Muscle layer of colon (tissue), 2 donors: ENCODE data around the gene PRAMEF14.
"Not testable (repeated sequence)": the region's sequence is repeated elsewhere in the genome, so short reads cannot be mapped to it uniquely, and the experiment has no call there.

Experiments used
- H3K27ac ChIP-seq: one replicate; pipeline ENCODE4 v1.7.0; 2013; ENCODE audit warnings: low read depth, mild to moderate bottlenecking, low read length, moderate library complexity
- H3K27me3 ChIP-seq, 2 donors: one replicate each; pipeline ENCODE4 v1.7.0; 2013; ENCODE audit warnings: low read length in 2 of 2, mild to moderate bottlenecking in 2 of 2; ENCODE audit not compliant: insufficient read depth in 2 of 2, control insufficient read depth in 1 of 2
- H3K36me3 ChIP-seq: one replicate; pipeline ENCODE4 v1.7.0; 2013; ENCODE audit warnings: mild to moderate bottlenecking, low read length; ENCODE audit not compliant: insufficient read depth
- H3K4me1 ChIP-seq: one replicate; pipeline ENCODE4 v1.7.0; 2013; ENCODE audit warnings: mild to moderate bottlenecking, low read length; ENCODE audit not compliant: insufficient read depth
- H3K4me3 ChIP-seq, 2 donors: one replicate each; pipeline ENCODE4 v1.7.0; 2013; ENCODE audit warnings: low read length in 2 of 2, low read depth in 1 of 2, mild to moderate bottlenecking in 1 of 2, moderate library complexity in 1 of 2
- H3K9ac ChIP-seq: one replicate; pipeline ENCODE4 v1.7.0; 2013; ENCODE audit warnings: low read length
- H3K9me3 ChIP-seq: one replicate; pipeline ENCODE4 v1.7.0; 2013; ENCODE audit warnings: mild to moderate bottlenecking, low read length
- donor health status: abdominal sarcoma.
- donor health status: Adenocarcinoma of cecum.

The PRAMEF14 gene

GRCh38 chr1:13353476-13353875 is 6.5 kb upstream of the PRAMEF14 start:
- not testable (repeated sequence) for H3K27ac ChIP-seq, H3K9ac ChIP-seq, H3K4me1 ChIP-seq, H3K4me3 ChIP-seq, H3K9me3 ChIP-seq, H3K27me3 ChIP-seq, H3K36me3 ChIP-seq

GRCh38 chr1:13342496-13342895 is 4.4 kb downstream of the PRAMEF14 start:
- H3K4me3 ChIP-seq, H3K36me3 ChIP-seq, H3K27ac ChIP-seq, H3K9me3 ChIP-seq, H3K9ac ChIP-seq, H3K27me3 ChIP-seq, H3K4me1 ChIP-seq: not testable (repeated sequence)

GRCh38 chr1:13315281-13315680 is 31.7 kb downstream of the PRAMEF14 start, which contains the start of gene PRAMEF15:
Gene PRAMEF15, plus strand, starts transcription at chr1:13315581. Its CDS starts 2,827 bp downstream, at chr1:13318408.
- H3K9me3 ChIP-seq, H3K27ac ChIP-seq, H3K4me3 ChIP-seq, H3K4me1 ChIP-seq, H3K27me3 ChIP-seq, H3K9ac ChIP-seq, H3K36me3 ChIP-seq: not testable (repeated sequence)

GRCh38 chr1:13303239-13303638 is 43.7 kb downstream of the PRAMEF14 start, which contains the start of gene PRAMEF33:
Gene PRAMEF33, plus strand, starts transcription at chr1:13303539. Its CDS starts 2,416 bp downstream, at chr1:13305955.
- not testable (repeated sequence) for H3K27ac ChIP-seq, H3K4me1 ChIP-seq, H3K27me3 ChIP-seq, H3K9ac ChIP-seq, H3K36me3 ChIP-seq, H3K4me3 ChIP-seq, H3K9me3 ChIP-seq

GRCh38 chr1:13302197-13302596 is 44.7 kb downstream of the PRAMEF14 start:
- not testable (repeated sequence) for H3K27me3 ChIP-seq, H3K4me1 ChIP-seq, H3K9ac ChIP-seq, H3K27ac ChIP-seq, H3K9me3 ChIP-seq, H3K4me3 ChIP-seq, H3K36me3 ChIP-seq

- H3K9me3 ChIP-seq, H3K9ac ChIP-seq, H3K36me3 ChIP-seq, H3K27ac ChIP-seq, H3K4me1 ChIP-seq, H3K27me3 ChIP-seq, H3K4me3 ChIP-seq: not testable (repeated sequence)
Observed at GRCh38 chr1:13298699-13299098, 48.2 kb downstream of the PRAMEF14 start.

GRCh38 chr1:13297216-13297931 is 49.6 kb downstream of the PRAMEF14 start:
- H3K27me3 ChIP-seq, H3K4me3 ChIP-seq, H3K9me3 ChIP-seq, H3K9ac ChIP-seq, H3K36me3 ChIP-seq, H3K4me1 ChIP-seq, H3K27ac ChIP-seq: not testable (repeated sequence)
